ENCODE results near the gene PRKCA. TPM values are rescaled to one million over a fixed set of nuclear protein-coding genes. Genes with fewer than 3 reads are reported as not detected.

The PRKCA gene
- total RNA-seq, 1 experiment from 2014 or later: 26.8 TPM

GRCh38 chr17:66858226-66859083, 556.0 kb downstream of the PRKCA start:
- DNase-seq (ENCODE audit: low read depth): no peak

GRCh38 chr17:66859353-66859752, 556.9 kb downstream of the PRKCA start:
- DNase-seq (ENCODE audit: low read depth): no peak

GRCh38 chr17:66860204-66860603, 557.8 kb downstream of the PRKCA start:
- DNase-seq (ENCODE audit: low read depth): no peak

Other genes with a start within 250 kb of the PRKCA start
- gene CEP112, start 110.5 kb upstream of the PRKCA start, total RNA-seq (2014; rRNA removed): 22.6 and 37.2 TPM in 2 replicates
- not detected in 2 replicates for gene APOH, start 73.2 kb upstream of the PRKCA start, total RNA-seq (2014; rRNA removed)

Measured in LHCN-M2 (cell line).